Spleen (tissue), 11 donors: Measurements from ENCODE around the gene ZNF207. TPM values are rescaled to one million over a fixed set of nuclear protein-coding genes. Genes with fewer than 3 reads are reported as not detected.
A peak's percentile ranks its signal among the peaks of the same experiment; 100 is the strongest.

Experiments used
- DNase-seq: peaks from one replicate; pipeline ENCODE4 v3.0.0-alpha.2; 2020
- H3K27ac ChIP-seq, 8 donors: fragments of 200-600 bp; sonication (generic) in 7 of 8; 1 replicate in 4 of 8; 2 replicates in 4 of 8; pipeline versions ENCODE4 v1.5.0 to v1.8.0; 2016 to 2021; ENCODE audit warnings: inconsistent platforms in 4 of 8, mild to moderate bottlenecking in 4 of 8, moderate library complexity in 1 of 8
- H3K27me3 ChIP-seq, 7 donors: fragments of 200-600 bp; sonication (generic) in 6 of 7; replicated peaks in 1 of 7; 1 replicate in 4 of 7; 2 replicates in 3 of 7; pipeline versions ENCODE4 v1.5.0 to v1.8.0; 2016 to 2021; ENCODE audit warnings: inconsistent platforms in 3 of 7, mild to moderate bottlenecking in 1 of 7
- H3K36me3 ChIP-seq, 6 donors: fragments of 200-600 bp; sonication (generic) in 5 of 6; 1 replicate in 4 of 6; 2 replicates in 2 of 6; pipeline versions ENCODE4 v1.5.0 to v1.8.0; 2016 to 2021; ENCODE audit warnings: inconsistent platforms in 2 of 6
- H3K4me1 ChIP-seq, 6 donors: fragments of 200-600 bp; sonication (generic) in 5 of 6; 1 replicate in 3 of 6; 2 replicates in 3 of 6; pipeline versions ENCODE4 v1.5.0 to v1.8.0; 2016 to 2021; ENCODE audit warnings: inconsistent platforms in 3 of 6
- H3K4me3 ChIP-seq, 8 donors: fragments of 200-600 bp; sonication (generic) in 7 of 8; 1 replicate in 4 of 8; 2 replicates in 4 of 8; pipeline versions ENCODE4 v1.5.0 to v1.8.0; 2016 to 2021; ENCODE audit warnings: inconsistent platforms in 4 of 8, mild to moderate bottlenecking in 4 of 8, moderate library complexity in 2 of 8
- H3K9me3 ChIP-seq, 8 donors: fragments of 200-600 bp; sonication (generic) in 7 of 8; 1 replicate in 4 of 8; 2 replicates in 4 of 8; pipeline versions ENCODE4 v1.5.0 to v1.8.0; 2016 to 2021; ENCODE audit warnings: inconsistent platforms in 4 of 8
- POLR2A ChIP-seq, 3 donors: fragments of 450-650 bp; IDR thresholded peaks; one replicate each; pipeline ENCODE4 v1.5.1; 2017; ENCODE audit warnings: antibody characterized with exemption in 3 of 3, mild to moderate bottlenecking in 1 of 3
- POLR2AphosphoS5 ChIP-seq, 3 donors: sonication (generic); formaldehyde crosslinking; IDR thresholded peaks; one replicate each; pipeline ENCODE4 v1.5.1; 2017; ENCODE audit warnings: antibody characterized with exemption in 3 of 3
- WGBS, 5 donors: extraction: QIAGEN DNeasy Blood & Tissue Kit in 3 of 5; methylation state at CpG; one replicate each; pipeline versions ENCODE4 v1.1.5 to v1.1.7; 2013 to 2018; 5-methylcytosine and 5-hydroxymethylcytosine counted together
- intact Hi-C: fragments of 100-400 bp; cut with DNase I; formaldehyde crosslinking; loops from one replicate; pipeline ENCODE4 v1.15.0; 2023; ENCODE audit warnings: low total_unique reads
- polyA plus RNA-seq, 3 donors: library from polyadenylated mRNA; stranded (reverse); fragments of 200-250 nt; gene quantifications; one replicate each; pipeline ENCODE4 v1.2.1, GENCODE V29; 2013
- total RNA-seq, 7 donors: library from RNA; depleted of rRNA in 3 of 7; stranded (reverse); fragments of >200 nt in 3 of 7; fragmentation: NEBNext Ultra II Directional in 4 of 7; extraction: Animal tissue kit (Norgen Biotek cat#: 25700) in 4 of 7; gene quantifications; one replicate each; pipeline versions ENCODE4 v1.1.0 to v1.2.1, GENCODE V29; 2016 to 2021
- TF ChIP-seq, protein P1 (sequence below), 11 experiments: fragments of 200-600 bp in 7 of 11; fragments of 450-650 bp in 4 of 11; sonication (generic) in 4 of 11; IDR thresholded peaks in 8 of 11; conservative IDR thresholded peaks in 3 of 11; 1 replicate in 7 of 11; 2 replicates in 4 of 11; pipeline versions ENCODE4 v1.4.0 to v1.8.0; 2016 to 2021; ENCODE audit warnings: antibody characterized with exemption in 11 of 11, inconsistent platforms in 4 of 11, mild to moderate bottlenecking in 1 of 11
- donor health status: healthy with polysubstance abuse.
- donor health status: DM: no; HTN: no; CAD: no; lungs with moderate emphysema.
- donor health status: DM: no; HTN: no; CAD: no.
- donor health status: Bipolar disorder and iron deficiency.
- donor health status: healthy.
- donor health status: DM: no; HTN: no; CAD: no.
- donor health status: DM: yes; HTN: yes; CAD: no.

Gene ZNF207
- total and polyA plus RNA-seq, 10 donors, result 38.9 to 300 (median 213) TPM

DNA sequence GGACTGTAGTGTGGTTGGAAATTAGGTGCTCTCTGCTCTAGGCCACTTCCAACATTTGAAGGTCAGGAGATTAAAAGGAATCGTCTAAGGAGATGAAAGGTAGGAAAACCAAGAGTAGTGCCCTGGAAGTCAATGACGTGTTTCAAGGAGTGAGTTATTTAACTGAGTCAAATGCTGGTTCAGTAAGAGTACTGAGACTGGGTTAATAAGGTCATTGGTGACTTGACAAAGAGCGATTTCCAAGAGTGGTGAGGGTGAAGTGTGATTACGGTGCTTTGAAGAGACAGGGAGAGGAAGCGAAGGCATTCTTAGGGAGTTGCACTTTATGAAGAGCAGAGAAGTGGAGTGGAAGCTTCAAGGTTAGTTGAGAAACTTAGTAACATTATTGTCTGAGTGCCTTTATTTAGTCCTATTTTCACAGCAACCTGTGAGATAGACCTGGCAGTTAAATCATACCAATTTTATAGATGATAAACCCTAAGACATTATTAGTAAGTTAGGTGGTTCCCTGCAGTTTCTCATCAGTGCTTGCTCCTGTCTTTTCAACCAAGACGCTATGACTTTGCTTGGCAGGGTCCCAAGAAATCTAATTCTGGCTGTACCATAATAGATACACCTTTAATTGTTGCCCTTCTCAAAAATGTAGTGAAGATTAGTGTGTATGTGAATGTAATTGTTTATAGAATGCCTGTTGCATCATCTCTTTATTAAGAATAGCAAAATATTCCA, 5.9 kb downstream of the ZNF207 start:
- Histone ChIP-seq H3K27ac (peak overlapping the region in 1 of 8 donors; percentile 13), H3K4me1 (peaks cover 56 to 100% (median 78%) of the 10 kb centered on the region in 6 donors), H3K36me3 (peaks cover 0 to 92% (median 75%) of the 10 kb centered on the region in 6 donors), H3K4me3 (peak overlapping the region in 3 of 8 donors; percentile 6 to 28 (median 9)), H3K27me3 (no peaks in the 10 kb centered on the region), H3K9me3 (no peaks in the 10 kb centered on the region)
- intact Hi-C loops, result no loop called here
- no peak for DNase-seq
- TF ChIP-seq POLR2AphosphoS5 (IDR thresholded peaks at IDR 0.05), result no peak
- TF ChIP-seq, protein P1, sequence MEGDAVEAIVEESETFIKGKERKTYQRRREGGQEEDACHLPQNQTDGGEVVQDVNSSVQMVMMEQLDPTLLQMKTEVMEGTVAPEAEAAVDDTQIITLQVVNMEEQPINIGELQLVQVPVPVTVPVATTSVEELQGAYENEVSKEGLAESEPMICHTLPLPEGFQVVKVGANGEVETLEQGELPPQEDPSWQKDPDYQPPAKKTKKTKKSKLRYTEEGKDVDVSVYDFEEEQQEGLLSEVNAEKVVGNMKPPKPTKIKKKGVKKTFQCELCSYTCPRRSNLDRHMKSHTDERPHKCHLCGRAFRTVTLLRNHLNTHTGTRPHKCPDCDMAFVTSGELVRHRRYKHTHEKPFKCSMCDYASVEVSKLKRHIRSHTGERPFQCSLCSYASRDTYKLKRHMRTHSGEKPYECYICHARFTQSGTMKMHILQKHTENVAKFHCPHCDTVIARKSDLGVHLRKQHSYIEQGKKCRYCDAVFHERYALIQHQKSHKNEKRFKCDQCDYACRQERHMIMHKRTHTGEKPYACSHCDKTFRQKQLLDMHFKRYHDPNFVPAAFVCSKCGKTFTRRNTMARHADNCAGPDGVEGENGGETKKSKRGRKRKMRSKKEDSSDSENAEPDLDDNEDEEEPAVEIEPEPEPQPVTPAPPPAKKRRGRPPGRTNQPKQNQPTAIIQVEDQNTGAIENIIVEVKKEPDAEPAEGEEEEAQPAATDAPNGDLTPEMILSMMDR (IDR thresholded peaks at IDR 0.05 in 8 of 11, conservative IDR thresholded peaks at IDR 0.05 in 3 of 11), result no peak
- TF ChIP-seq POLR2A (IDR thresholded peaks at IDR 0.05), result no peak
- WGBS, 5 donors, result 49 to 59% (median 54%) methylated on average over 6 of the region's 6 CpGs

DNA sequence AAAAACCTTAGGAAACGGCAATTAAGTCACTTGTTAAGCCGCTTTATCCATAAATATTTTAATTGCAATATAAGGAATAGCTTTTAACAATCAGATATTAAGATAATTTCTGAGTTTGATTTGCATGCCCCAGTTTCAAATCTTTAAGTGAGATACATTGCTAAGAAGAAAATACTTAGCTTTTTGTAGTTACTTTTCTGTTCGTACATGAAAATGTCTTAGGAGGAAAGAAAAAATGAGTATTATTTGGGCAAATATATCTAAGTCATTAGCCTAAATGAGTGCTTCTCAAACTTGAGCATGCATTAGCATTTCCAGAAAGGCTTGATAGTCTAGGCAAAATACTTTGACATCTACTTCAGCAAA, 6.4 kb downstream of the ZNF207 start:
- H3K36me3 ChIP-seq, result peaks cover 2 to 98% (median 80%) of the 10 kb centered on the region in 6 donors
- WGBS, 5 donors, result 88 to 97% (median 90%) methylated on average over 3 of the region's 3 CpGs
- no peak for DNase-seq
- intact Hi-C loops, result no loop called here
- H3K9me3 ChIP-seq, result no peaks in the 10 kb centered on the region
- no peak for TF ChIP-seq POLR2AphosphoS5 (IDR thresholded peaks at IDR 0.05)
- no peak for TF ChIP-seq POLR2A (IDR thresholded peaks at IDR 0.05)
- TF ChIP-seq, protein P1 (IDR thresholded peaks at IDR 0.05 in 8 of 11, conservative IDR thresholded peaks at IDR 0.05 in 3 of 11), result no peak
- H3K27ac ChIP-seq, result no peak overlapping the region
- peaks cover 56 to 100% (median 79%) of the 10 kb centered on the region in 6 donors for H3K4me1 ChIP-seq
- H3K27me3 ChIP-seq, result no peaks in the 10 kb centered on the region
- peak overlapping the region in 1 of 8 donors; percentile 28 for H3K4me3 ChIP-seq

DNA sequence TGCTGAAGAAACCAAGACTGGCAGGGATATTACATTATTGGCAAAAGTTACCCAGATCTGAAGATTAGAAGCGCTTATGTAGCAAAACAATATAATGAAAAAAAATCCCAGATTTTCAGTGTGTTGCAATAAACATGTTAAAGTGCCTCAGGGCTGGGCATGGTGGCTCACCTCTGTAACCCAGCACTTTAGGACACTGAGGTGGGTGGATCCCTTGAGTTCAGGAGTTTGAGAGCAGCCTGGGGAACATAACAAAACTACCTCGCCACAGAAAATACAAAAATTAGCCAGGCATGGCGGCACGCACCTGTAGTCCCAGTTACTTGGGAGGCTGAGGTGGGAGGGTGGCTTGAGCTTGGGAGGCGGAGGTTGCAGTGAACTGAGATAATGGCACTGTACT, 6.8 kb downstream of the ZNF207 start:
- no peaks in the 10 kb centered on the region for H3K27me3 ChIP-seq
- H3K4me1 ChIP-seq, result peaks cover 55 to 100% (median 77%) of the 10 kb centered on the region in 6 donors
- no peak overlapping the region for H3K4me3 ChIP-seq
- no peak overlapping the region for H3K27ac ChIP-seq
- DNase-seq, result no peak
- 89 to 96% (median 93%) methylated on average over 5 of the region's 5 CpGs for WGBS, 5 donors
- TF ChIP-seq, protein P1 (IDR thresholded peaks at IDR 0.05 in 8 of 11, conservative IDR thresholded peaks at IDR 0.05 in 3 of 11), result no peak
- TF ChIP-seq POLR2AphosphoS5 (IDR thresholded peaks at IDR 0.05), result no peak
- no peak for TF ChIP-seq POLR2A (IDR thresholded peaks at IDR 0.05)
- no peaks in the 10 kb centered on the region for H3K9me3 ChIP-seq
- H3K36me3 ChIP-seq, result peaks cover 2 to 100% (median 84%) of the 10 kb centered on the region in 6 donors
- intact Hi-C loops, result no loop called here

DNA sequence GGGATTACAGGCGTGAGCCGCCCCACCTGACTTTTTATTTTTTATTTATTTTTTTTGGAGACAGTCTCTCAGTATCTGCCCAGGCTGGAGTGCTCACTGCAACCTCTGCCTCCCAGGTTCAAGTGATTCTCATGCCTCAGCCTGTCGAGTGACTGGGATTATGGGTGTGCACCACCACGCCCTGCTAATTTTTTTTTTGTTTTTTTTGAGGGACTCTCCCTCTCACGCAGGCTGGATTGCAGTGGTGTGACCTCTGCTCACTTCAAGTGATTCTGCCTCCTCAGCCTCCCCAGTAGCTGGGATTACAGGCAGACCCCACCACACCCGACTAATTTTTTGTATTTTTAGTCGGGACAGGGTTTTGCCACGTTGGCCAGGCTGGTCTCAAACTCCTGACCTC, 7.7 kb downstream of the ZNF207 start:
- Histone ChIP-seq H3K36me3 (peaks cover 2 to 100% (median 91%) of the 10 kb centered on the region in 6 donors), H3K27ac (no peak overlapping the region), H3K4me3 (no peak overlapping the region), H3K4me1 (peaks cover 46 to 100% (median 71%) of the 10 kb centered on the region in 6 donors), H3K9me3 (no peaks in the 10 kb centered on the region), H3K27me3 (no peaks in the 10 kb centered on the region)
- intact Hi-C loops, result no loop called here
- 76 to 86% (median 85%) methylated on average over 8 of the region's 8 CpGs for WGBS, 5 donors
- DNase-seq, result no peak
- TF ChIP-seq, protein P1 (IDR thresholded peaks at IDR 0.05 in 8 of 11, conservative IDR thresholded peaks at IDR 0.05 in 3 of 11), result no peak
- TF ChIP-seq POLR2A (IDR thresholded peaks at IDR 0.05) (no peak), POLR2AphosphoS5 (IDR thresholded peaks at IDR 0.05) (no peak)
